HCT116 (cell line): Measurements from ENCODE around the gene MEIS1. TPM values are rescaled to one million over a fixed set of nuclear protein-coding genes. Genes with fewer than 3 reads are reported as not detected.

Experiments used
- ATAC-seq: fragments of 200-7000 bp; cut with Tn5 transposase; 2 replicates; pipeline ENCODE4 v1.9.1; 2020; ENCODE audit warnings: mild to moderate bottlenecking, moderate library complexity
- BruUV-seq: library from RNA; stranded (reverse); fragments of 400-500 nt; replicated peaks from 2 replicates; lab custom pipeline; 2021; lab: Mats Ljungman, UMichigan
- CTCF ChIA-PET: fragments of 300-600 bp; sonication (Branson Sonifier 250); formaldehyde crosslinking; loops from one replicate; lab custom pipeline; 2021; ENCODE audit warnings: antibody characterized with exemption; lab: Charles Lee
- POLR2A ChIA-PET: fragments of 300-600, 350-600 bp; sonication (Branson Sonifier 250); formaldehyde crosslinking; loops from one replicate; lab custom pipeline; 2021; ENCODE audit warnings: antibody characterized with exemption; lab: Charles Lee
- RAD21 ChIA-PET, 2 experiments: fragments of 300-600 bp; sonication (Branson Sonifier 250); formaldehyde crosslinking; loops; one replicate each; lab custom pipeline; 2023; ENCODE audit warnings: low total read pairs in 2 of 2; ENCODE audit not compliant: uncharacterized antibody in 2 of 2, unreplicated experiment in 2 of 2, low non-redundant PET in 1 of 2; lab: Charles Lee
- DNase-seq: peaks from one replicate; pipeline ENCODE4 v3.0.0-alpha.2; 2010; ENCODE audit warnings: low read depth, low spot score
- H2AFZ ChIP-seq: fragments of 200-600 bp; shearing (Covaris generic), sonication (generic); 2 replicates; pipeline ENCODE4 v1.6.1; 2017; ENCODE audit warnings: low read depth, mixed run types, mixed read lengths, antibody characterized with exemption, low read length; ENCODE audit not compliant: poor library complexity, severe bottlenecking
- H3K27ac ChIP-seq: 2 replicates; pipeline ENCODE4 v1.5.1; 2012; ENCODE audit warnings: low read depth, low read length
- H3K27me3 ChIP-seq: fragments of 200-600 bp; sonication (generic); 2 replicates; pipeline ENCODE4 v1.6.1; 2016; ENCODE audit warnings: mixed run types, low read length, mixed read lengths; ENCODE audit not compliant: insufficient read depth
- H3K36me3 ChIP-seq, 2 experiments: fragments of 200-500 bp in 1 of 2; fragments of 200-600 bp in 1 of 2; sonication (Bioruptor generic) in 1 of 2; sonication (generic) in 1 of 2; 2 replicates each; pipeline versions ENCODE4 v1.5.1 to v1.6.1; 2014 to 2016; ENCODE audit warnings: low read length in 2 of 2, inconsistent platforms in 1 of 2, mixed read lengths in 1 of 2, mixed run types in 1 of 2; ENCODE audit not compliant: insufficient read depth in 2 of 2, control insufficient read depth in 1 of 2
- H3K4me1 ChIP-seq, 2 experiments: fragments of 200-600 bp in 1 of 2; sonication (generic) in 1 of 2; 2 replicates each; pipeline versions ENCODE4 v1.5.1 to v1.6.1; 2012 to 2017; ENCODE audit warnings: low read length in 2 of 2, inconsistent platforms in 1 of 2, mild to moderate bottlenecking in 1 of 2, mixed read lengths in 1 of 2, mixed run types in 1 of 2, moderate library complexity in 1 of 2; ENCODE audit not compliant: insufficient read depth in 2 of 2, control insufficient read depth in 1 of 2
- H3K4me2 ChIP-seq: fragments of 200-600 bp; sonication (generic); 2 replicates; pipeline ENCODE4 v1.6.1; 2017; ENCODE audit warnings: mixed run types, low read length, mixed read lengths
- H3K4me3 ChIP-seq, 2 experiments: fragments of 200-600 bp in 1 of 2; sonication (generic) in 1 of 2; replicated peaks in 1 of 2; 2 replicates each; pipeline ENCODE4 v1.5.1; 2011 to 2016; ENCODE audit warnings: low read length in 2 of 2, control low read depth in 1 of 2, low read depth in 1 of 2, mild to moderate bottlenecking in 1 of 2, mixed read lengths in 1 of 2, mixed run types in 1 of 2
- H3K79me2 ChIP-seq: fragments of 200-600 bp; sonication (generic); 2 replicates; pipeline ENCODE4 v1.6.1; 2017; ENCODE audit warnings: mild to moderate bottlenecking, mixed run types, low read length, moderate library complexity, mixed read lengths; ENCODE audit not compliant: insufficient read depth
- H3K9ac ChIP-seq: fragments of 200-600 bp; sonication (generic); 2 replicates; pipeline ENCODE4 v1.6.1; 2016; ENCODE audit warnings: low read length, mixed read lengths
- H3K9me2 ChIP-seq: fragments of 200-600 bp; sonication (generic), shearing (Covaris generic); 2 replicates; pipeline ENCODE4 v1.6.1; 2017; ENCODE audit warnings: mixed run types, mild to moderate bottlenecking, moderate library complexity; ENCODE audit not compliant: insufficient read depth
- H3K9me3 ChIP-seq, 2 experiments: fragments of 200-500 bp in 1 of 2; fragments of 200-600 bp in 1 of 2; sonication (Bioruptor generic) in 1 of 2; sonication (generic) in 1 of 2; 2 replicates each; pipeline ENCODE4 v1.6.1; 2014 to 2017; ENCODE audit warnings: low read length in 2 of 2, mixed read lengths in 2 of 2, inconsistent platforms in 1 of 2, low read depth in 1 of 2, mild to moderate bottlenecking in 1 of 2, mixed run types in 1 of 2, moderate library complexity in 1 of 2; ENCODE audit not compliant: control insufficient read depth in 1 of 2, insufficient read depth in 1 of 2
- H4K20me1 ChIP-seq: fragments of 200-600 bp; sonication (generic), shearing (Covaris generic); 2 replicates; pipeline ENCODE4 v1.6.1; 2017; ENCODE audit warnings: mixed run types, mild to moderate bottlenecking, moderate library complexity; ENCODE audit not compliant: insufficient read depth
- CBX3 ChIP-seq: IDR thresholded peaks from 2 replicates; pipeline ENCODE4 v1.6.1; 2012; ENCODE audit warnings: low read depth
- JUND ChIP-seq: IDR thresholded peaks from 2 replicates; pipeline ENCODE4 v1.6.1; 2012
- POLR2A ChIP-seq: IDR thresholded peaks from 2 replicates; pipeline ENCODE4 v1.7.0; 2011; ENCODE audit warnings: borderline replicate concordance; ENCODE audit not compliant: insufficient read depth, insufficient read length; ENCODE audit errors: extremely low read depth
- RAD21 ChIP-seq: IDR thresholded peaks from 2 replicates; pipeline ENCODE4 v1.6.1; 2012; ENCODE audit warnings: low read depth, mild to moderate bottlenecking
- SIN3A ChIP-seq: IDR thresholded peaks from 2 replicates; pipeline ENCODE4 v1.6.1; 2012; ENCODE audit warnings: low read depth
- TCF7L2 ChIP-seq: IDR thresholded peaks from 2 replicates; pipeline ENCODE4 v1.7.0; 2011; ENCODE audit warnings: borderline replicate concordance, inconsistent platforms; ENCODE audit not compliant: insufficient read depth, insufficient read length; ENCODE audit errors: extremely low read depth
- YY1 ChIP-seq: IDR thresholded peaks from 2 replicates; pipeline ENCODE4 v1.6.1; 2011; ENCODE audit warnings: low read length, low read depth, moderate library complexity, mild to moderate bottlenecking; ENCODE audit not compliant: insufficient replicate concordance; ENCODE audit errors: extremely low read depth
- intact Hi-C: fragments of 100-400 bp; cut with micrococcal nuclease; formaldehyde crosslinking; loops from 2 replicates; pipeline ENCODE4 v1.10.0; 2022
- total RNA-seq: library from RNA; stranded (reverse); gene quantifications from one replicate; pipeline ENCODE4 v1.2.1, GENCODE V29; 2021; ENCODE audit not compliant: unreplicated experiment
- TF ChIP-seq, protein P1 (sequence below): IDR thresholded peaks from 2 replicates; pipeline ENCODE4 v1.6.1; 2012
- TF ChIP-seq, protein P2 (sequence below): IDR thresholded peaks from 2 replicates; pipeline ENCODE4 v1.6.1; 2012
- TF ChIP-seq, protein P3 (sequence below): IDR thresholded peaks from 2 replicates; pipeline ENCODE4 v1.6.1; 2011; ENCODE audit warnings: mild to moderate bottlenecking, low read length, moderate library complexity; ENCODE audit not compliant: insufficient replicate concordance; ENCODE audit errors: extremely low read depth

The MEIS1 gene
- total RNA-seq, 1 experiment from 2014 or later, result 0.32 TPM

DNA sequence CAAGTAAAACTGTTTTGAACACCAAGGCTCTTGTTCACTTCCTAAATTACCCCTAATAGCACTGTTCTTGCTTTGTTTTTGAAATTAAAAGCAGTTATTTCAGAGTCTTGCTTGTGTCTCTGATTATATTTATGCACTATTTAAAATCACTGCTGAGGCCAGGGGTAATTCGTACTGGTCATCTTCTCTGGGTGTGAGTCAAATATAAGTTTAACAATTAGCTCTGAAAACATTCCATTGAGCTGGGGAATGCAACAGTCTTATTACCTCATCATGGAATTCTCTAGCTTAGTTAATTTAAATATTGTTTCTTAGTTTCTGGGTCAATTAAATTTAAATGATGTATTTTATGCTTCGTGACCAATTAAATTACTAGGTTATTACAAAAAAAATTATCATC lies 135.0 kb downstream of the MEIS1 start:
- H2AFZ ChIP-seq, result no peak overlapping the region
- ATAC-seq (no peak), DNase-seq (no peak)
- no peaks in the 10 kb centered on the region for H3K27me3 ChIP-seq
- H3K27ac ChIP-seq, result no peak overlapping the region
- H3K36me3 ChIP-seq, result no peaks in the 10 kb centered on the region
- H3K4me3 ChIP-seq, result no peak overlapping the region
- no peaks in the 10 kb centered on the region for H3K9me2 ChIP-seq
- H3K4me1 ChIP-seq, result no peaks in the 10 kb centered on the region
- ChIA-PET CTCF (no interaction called here), RAD21 (no interaction called here), POLR2A (no interaction called here)
- no peak overlapping the region for H3K4me2 ChIP-seq
- H3K9me3 ChIP-seq, result no peaks in the 10 kb centered on the region; a peak in 1 of 4 replicates
- BruUV-seq, result no TSS peak
- intact Hi-C loops, result no loop called here
- no peaks in the 10 kb centered on the region for H4K20me1 ChIP-seq
- no peak overlapping the region for H3K9ac ChIP-seq
- TF ChIP-seq, protein P1, sequence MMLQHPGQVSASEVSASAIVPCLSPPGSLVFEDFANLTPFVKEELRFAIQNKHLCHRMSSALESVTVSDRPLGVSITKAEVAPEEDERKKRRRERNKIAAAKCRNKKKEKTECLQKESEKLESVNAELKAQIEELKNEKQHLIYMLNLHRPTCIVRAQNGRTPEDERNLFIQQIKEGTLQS, result no peak
- TF ChIP-seq CBX3, result no peak
- H3K79me2 ChIP-seq, result no peaks in the 10 kb centered on the region

DNA sequence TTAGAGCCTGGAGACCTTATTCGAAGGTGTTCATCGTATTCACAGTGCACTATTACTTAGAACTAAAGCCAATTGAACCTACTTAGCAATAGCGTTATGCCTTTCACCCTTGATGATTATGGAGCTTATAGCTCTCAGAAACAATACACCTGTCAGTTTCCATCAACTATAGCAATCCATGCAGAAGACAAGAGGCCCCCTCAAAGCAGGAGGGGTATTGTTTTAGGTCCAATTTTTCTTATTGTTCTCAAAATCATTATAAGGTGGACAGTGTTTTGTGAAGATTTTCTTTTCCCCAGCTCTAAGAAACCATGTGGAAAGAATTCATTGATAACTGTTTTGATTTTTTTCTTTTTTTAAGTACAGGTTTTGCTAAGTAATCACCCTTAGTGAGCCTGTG lies 135.5 kb downstream of the MEIS1 start:
- DNase-seq (no peak), ATAC-seq (no peak)
- POLR2A ChIA-PET, result no interaction called here
- H3K9ac ChIP-seq, result no peak overlapping the region
- H3K27me3 ChIP-seq, result no peaks in the 10 kb centered on the region
- RAD21 ChIA-PET, result no interaction called here
- no peaks in the 10 kb centered on the region for H3K4me1 ChIP-seq
- no peak overlapping the region for H2AFZ ChIP-seq
- no peaks in the 10 kb centered on the region for H4K20me1 ChIP-seq
- H3K79me2 ChIP-seq, result no peaks in the 10 kb centered on the region
- H3K36me3 ChIP-seq, result no peaks in the 10 kb centered on the region
- intact Hi-C loops, result no loop called here
- H3K4me3 ChIP-seq, result no peak overlapping the region
- no peaks in the 10 kb centered on the region; a peak in 1 of 4 replicates for H3K9me3 ChIP-seq
- no TSS peak for BruUV-seq
- H3K9me2 ChIP-seq, result no peaks in the 10 kb centered on the region
- no peak overlapping the region for H3K27ac ChIP-seq
- CTCF ChIA-PET, result no interaction called here
- H3K4me2 ChIP-seq, result no peak overlapping the region
- TF ChIP-seq TCF7L2 (no peak), JUND (no peak), YY1 (no peak), SIN3A (no peak), POLR2A (no peak), RAD21 (no peak)
- TF ChIP-seq, protein P2, sequence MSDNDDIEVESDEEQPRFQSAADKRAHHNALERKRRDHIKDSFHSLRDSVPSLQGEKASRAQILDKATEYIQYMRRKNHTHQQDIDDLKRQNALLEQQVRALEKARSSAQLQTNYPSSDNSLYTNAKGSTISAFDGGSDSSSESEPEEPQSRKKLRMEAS, result no peak
- TF ChIP-seq, protein P3, sequence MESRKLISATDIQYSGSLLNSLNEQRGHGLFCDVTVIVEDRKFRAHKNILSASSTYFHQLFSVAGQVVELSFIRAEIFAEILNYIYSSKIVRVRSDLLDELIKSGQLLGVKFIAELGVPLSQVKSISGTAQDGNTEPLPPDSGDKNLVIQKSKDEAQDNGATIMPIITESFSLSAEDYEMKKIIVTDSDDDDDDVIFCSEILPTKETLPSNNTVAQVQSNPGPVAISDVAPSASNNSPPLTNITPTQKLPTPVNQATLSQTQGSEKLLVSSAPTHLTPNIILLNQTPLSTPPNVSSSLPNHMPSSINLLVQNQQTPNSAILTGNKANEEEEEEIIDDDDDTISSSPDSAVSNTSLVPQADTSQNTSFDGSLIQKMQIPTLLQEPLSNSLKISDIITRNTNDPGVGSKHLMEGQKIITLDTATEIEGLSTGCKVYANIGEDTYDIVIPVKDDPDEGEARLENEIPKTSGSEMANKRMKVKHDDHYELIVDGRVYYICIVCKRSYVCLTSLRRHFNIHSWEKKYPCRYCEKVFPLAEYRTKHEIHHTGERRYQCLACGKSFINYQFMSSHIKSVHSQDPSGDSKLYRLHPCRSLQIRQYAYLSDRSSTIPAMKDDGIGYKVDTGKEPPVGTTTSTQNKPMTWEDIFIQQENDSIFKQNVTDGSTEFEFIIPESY, result no peak
